ENCODE data around the gene NSD2.

The NSD2 gene

DNA sequence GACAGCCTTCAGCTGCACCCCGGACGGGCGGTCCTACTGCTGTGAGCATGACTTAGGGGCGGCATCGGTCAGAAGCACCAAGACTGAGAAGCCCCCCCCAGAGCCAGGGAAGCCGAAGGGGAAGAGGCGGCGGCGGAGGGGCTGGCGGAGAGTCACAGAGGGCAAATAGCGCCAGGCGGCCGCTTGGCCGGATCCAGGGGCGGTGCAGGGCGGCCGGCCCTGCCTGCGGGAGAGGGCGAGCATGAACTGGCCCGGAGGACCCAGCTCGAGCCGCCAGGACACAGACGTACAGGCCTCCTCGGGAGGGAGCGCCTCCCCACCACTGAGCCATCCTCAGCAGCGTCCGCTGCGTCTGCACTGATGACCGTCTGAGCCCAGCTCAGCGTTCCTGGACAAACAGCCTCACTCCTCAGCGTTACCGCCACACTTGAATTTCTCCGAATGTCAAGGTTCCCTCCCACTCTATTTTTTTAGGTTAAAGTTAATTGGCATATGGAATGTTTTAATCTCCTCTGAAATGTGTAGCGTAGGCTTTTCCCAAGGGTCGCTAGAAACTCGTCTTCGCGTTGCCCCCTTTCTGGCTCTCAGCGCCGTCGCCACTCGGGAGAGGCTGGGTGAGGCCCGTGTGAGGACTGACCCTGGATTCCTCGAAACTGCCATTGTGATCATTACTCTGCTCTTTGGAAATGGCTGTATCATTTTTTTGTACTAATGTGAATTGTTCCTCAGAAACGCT, 107.7 kb downstream of the NSD2 start:
- TF ChIP-seq, protein P1, sequence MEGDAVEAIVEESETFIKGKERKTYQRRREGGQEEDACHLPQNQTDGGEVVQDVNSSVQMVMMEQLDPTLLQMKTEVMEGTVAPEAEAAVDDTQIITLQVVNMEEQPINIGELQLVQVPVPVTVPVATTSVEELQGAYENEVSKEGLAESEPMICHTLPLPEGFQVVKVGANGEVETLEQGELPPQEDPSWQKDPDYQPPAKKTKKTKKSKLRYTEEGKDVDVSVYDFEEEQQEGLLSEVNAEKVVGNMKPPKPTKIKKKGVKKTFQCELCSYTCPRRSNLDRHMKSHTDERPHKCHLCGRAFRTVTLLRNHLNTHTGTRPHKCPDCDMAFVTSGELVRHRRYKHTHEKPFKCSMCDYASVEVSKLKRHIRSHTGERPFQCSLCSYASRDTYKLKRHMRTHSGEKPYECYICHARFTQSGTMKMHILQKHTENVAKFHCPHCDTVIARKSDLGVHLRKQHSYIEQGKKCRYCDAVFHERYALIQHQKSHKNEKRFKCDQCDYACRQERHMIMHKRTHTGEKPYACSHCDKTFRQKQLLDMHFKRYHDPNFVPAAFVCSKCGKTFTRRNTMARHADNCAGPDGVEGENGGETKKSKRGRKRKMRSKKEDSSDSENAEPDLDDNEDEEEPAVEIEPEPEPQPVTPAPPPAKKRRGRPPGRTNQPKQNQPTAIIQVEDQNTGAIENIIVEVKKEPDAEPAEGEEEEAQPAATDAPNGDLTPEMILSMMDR (IDR thresholded peaks at IDR 0.05) = no peak

GRCh38 chr4:1979477-1980196, 108.4 kb downstream of the NSD2 start:
- TF ChIP-seq, protein P1 (IDR thresholded peaks at IDR 0.05) = no peak

- TF ChIP-seq, protein P1 (IDR thresholded peaks at IDR 0.05) = no peak
These were observed 109.4 kb downstream of the NSD2 start for GRCh38 chr4:1980561-1981041.

DNA sequence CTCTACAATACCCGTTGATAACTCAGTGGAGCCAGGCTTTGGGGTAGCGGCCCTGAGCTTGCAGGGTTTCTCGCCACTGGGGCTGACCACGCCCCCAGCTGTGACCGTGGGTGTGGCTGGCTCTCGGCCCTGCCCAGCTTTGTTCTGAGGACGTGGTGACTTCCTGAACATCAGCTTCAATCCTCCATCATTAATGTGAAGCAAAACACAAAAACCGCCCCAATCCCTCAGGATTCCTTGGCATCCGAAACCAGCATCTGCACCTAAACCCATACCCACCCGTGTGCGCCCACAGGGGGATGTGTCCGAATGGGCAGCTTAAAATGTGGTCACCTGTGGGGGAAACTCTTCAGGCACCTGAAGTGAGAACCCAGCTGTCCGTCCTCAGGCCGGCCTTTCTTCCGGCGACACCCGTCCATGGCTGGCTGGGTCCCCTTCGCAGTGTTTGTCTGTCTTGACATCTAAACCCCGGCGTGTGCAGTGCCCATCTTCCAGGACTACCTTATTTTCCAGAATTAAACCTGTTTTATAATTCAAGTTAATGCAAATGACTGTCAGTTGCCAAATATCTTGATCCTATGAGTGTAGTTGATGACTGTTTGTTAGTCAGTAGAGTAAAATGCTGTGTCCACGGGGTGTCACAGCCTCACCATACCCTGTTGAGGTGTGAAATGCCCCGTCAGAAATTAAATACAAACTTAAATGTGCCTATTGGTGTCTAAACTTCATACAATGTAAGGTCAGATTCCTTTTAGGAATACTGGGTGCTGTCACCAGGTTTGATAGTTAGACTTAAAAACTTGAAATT, 110.3 kb downstream of the NSD2 start:
- TF ChIP-seq, protein P1 (IDR thresholded peaks at IDR 0.05) = no peak

DNA sequence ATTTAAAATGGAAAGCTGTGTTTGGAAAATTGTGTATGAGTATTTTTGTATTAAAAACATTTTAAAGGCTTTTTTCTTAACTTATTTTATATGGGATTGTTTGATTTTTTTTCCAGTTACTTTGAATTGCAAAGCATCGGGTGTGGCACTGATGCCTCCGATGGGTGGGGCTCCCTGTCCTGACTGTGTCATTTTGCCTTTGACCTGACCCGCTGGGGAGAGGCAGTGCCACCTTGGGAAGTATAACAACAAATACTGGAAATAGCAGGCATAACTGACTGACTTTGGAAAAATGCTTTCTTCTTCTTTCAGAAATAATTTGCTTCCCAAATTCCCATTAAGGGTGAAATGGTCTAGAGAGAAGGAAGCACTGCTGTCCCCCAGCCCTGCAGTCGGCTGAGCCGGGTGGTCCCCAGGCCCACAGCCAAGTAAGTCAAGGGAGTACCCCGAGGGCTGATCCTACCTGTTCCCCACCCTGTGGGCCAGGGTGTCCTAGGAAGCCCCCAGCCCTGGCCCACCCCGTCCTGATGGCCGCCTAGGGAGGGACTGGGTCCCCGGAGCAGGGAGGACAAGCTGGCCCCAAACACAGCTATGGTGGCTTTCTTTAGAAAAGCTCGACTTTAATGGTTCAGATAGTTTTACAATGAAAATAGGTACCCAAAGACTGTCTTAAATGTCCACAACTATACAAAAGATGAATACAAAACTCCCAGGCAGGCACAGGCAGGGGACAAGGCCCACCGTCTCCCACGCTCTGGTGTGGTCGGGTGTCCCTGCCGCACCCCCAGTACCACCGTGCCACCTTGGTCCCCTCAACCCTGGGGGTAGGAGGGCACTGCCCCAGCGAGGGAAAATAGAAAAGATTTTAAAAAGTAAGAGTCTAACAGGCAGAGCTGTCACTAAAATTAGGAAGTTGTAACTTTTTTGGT, 111.2 kb downstream of the NSD2 start:
- TF ChIP-seq, protein P1 (IDR thresholded peaks at IDR 0.05) = no peak

DNA sequence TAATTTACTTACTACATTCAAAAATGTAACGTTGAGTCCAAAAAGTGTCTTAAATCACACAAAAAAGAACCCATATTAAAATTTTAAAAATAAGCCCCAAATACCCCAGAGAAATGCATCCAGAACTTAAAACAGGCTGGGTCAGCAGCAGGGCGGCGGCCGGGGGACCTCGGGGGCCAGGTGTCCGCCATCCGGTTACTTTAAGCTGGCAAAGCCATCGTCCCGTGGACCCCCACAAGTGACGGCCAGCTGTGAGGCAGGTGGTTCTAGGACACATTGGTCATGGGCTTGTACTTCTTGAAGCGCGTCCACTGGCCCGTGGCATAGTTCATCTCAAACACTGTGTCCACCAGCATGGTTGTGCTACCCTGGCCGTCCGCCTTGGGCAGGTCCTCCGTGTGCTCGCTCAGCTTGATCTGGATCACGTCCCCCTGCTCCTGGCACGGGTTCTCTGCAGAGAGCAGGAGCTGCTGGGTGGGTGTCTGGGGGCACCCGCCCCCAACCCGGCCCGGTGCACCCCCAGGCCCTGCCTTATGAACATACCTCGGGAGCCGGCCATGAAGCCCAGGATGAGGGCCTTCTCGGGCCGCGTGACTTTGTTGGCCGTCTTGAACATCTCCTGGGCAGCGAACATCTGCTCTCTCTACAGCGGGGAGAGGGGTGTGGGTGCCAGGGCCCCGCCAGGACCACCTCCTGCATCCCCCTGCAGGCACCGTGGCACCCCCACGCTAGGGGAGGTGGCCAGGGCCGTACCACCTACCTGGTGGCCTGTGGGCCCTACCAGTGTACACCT, 112.1 kb downstream of the NSD2 start:
- TF ChIP-seq, protein P1 (IDR thresholded peaks at IDR 0.05) = no peak
